Effector memory CD8-positive, alpha-beta T cell (primary cell): ENCODE data around the gene UQCC3.
"Not testable (repeated sequence)": the region's sequence is repeated elsewhere in the genome, so short reads cannot be mapped to it uniquely, and the experiment has no call there.

ENCODE experiments used
- ATAC-seq: fragments of 150-1000 bp; cut with Tn5 transposase; replicated peaks from 2 replicates; pipeline ENCODE4 v1.10.0; 2021; ENCODE audit warnings: mild to moderate bottlenecking, moderate library complexity
- DNase-seq, 3 experiments: peaks; one replicate each; pipeline ENCODE4 v3.0.0; 2021
- H3K27ac Mint-ChIP-seq, 2 donors: one replicate each; pipeline ENCODE4 v1.8.0; 2022; ENCODE audit warnings: mild to moderate bottlenecking in 2 of 2, mixed read lengths in 2 of 2, moderate library complexity in 2 of 2
- H3K27me3 Mint-ChIP-seq, 2 donors: one replicate each; pipeline ENCODE4 v1.8.0; 2022; ENCODE audit warnings: mixed read lengths in 2 of 2
- H3K36me3 Mint-ChIP-seq: one replicate; pipeline ENCODE4 v1.8.0; 2022; ENCODE audit warnings: mild to moderate bottlenecking, moderate library complexity, mixed read lengths; ENCODE audit not compliant: insufficient read depth
- H3K4me1 Mint-ChIP-seq, 2 donors: one replicate each; pipeline ENCODE4 v1.8.0; 2022; ENCODE audit warnings: low read depth in 2 of 2, mixed read lengths in 2 of 2
- H3K4me3 Mint-ChIP-seq, 2 donors: one replicate each; pipeline ENCODE4 v1.8.0; 2022; ENCODE audit warnings: mild to moderate bottlenecking in 2 of 2, mixed read lengths in 2 of 2, moderate library complexity in 2 of 2
- H3K9me3 Mint-ChIP-seq, 2 donors: one replicate each; pipeline ENCODE4 v1.8.0; 2022; ENCODE audit warnings: mixed read lengths in 2 of 2

Gene UQCC3

DNA sequence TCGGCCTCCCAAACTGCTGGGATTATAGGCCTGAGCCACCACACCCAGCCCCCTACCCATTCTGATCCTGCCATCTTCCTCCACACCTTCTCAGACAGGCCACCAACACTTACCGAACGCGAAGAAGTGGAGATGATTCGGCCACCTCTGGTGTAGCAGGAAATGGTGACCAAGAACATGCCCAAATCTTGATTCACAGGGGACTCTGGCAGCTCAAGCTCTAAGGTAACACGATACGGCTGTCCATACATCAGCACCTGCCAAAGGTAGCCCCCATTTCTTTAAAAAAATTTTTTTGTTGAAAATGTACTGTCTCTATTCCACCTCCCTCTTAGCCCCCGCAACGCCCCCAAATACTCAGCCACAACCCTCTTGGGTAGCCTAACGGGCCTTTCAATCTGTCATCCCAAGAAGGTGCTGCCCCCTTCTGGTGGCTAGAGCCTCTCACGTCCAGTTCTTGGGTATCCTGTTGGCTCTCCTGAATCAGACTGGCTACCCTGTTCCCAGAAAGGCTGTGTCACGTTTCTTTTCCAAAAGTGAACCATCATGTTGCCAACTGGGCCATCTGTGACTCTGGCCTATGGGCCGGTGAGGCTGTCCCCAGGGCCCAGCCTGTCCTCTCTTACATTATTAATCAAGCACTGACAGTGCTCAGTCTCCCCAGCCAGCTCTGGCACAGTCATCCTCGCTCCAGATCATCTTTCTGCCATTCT lies 23.1 kb downstream of the UQCC3 start:
- Mint-ChIP-seq H3K27ac (peak overlapping the region; percentile 18 to 22), H3K36me3 (peaks cover 8% of the 10 kb centered on the region), H3K4me1 (peaks cover 5 to 6% of the 10 kb centered on the region in 2 donors), H3K4me3 (no peak overlapping the region), H3K9me3 (no peaks in the 10 kb centered on the region), H3K27me3 (no peaks in the 10 kb centered on the region)
- peak; percentile 74 to 76 (median 74) for DNase-seq
- ATAC-seq = peak; percentile 85

GRCh38 chr11:62702246-62702645 lies 30.8 kb downstream of the UQCC3 start:
- no peak overlapping the region for H3K4me3 Mint-ChIP-seq
- peaks cover 13 to 15% of the 10 kb centered on the region in 2 donors for H3K4me1 Mint-ChIP-seq
- no peak overlapping the region for H3K27ac Mint-ChIP-seq
- no peak for DNase-seq
- ATAC-seq = no peak
- no peaks in the 10 kb centered on the region for H3K27me3 Mint-ChIP-seq
- H3K9me3 Mint-ChIP-seq = no peaks in the 10 kb centered on the region
- peaks cover 28% of the 10 kb centered on the region for H3K36me3 Mint-ChIP-seq

- peak overlapping the region in 1 of 2 donors; percentile 8 for H3K4me3 Mint-ChIP-seq
- H3K27ac Mint-ChIP-seq, DNase-seq, H3K27me3 Mint-ChIP-seq, ATAC-seq, H3K9me3 Mint-ChIP-seq: not testable (repeated sequence)
- H3K36me3 Mint-ChIP-seq = peaks cover 25% of the 10 kb centered on the region
- peaks cover 18 to 22% of the 10 kb centered on the region in 2 donors for H3K4me1 Mint-ChIP-seq
These were observed 32.4 kb downstream of the UQCC3 start for GRCh38 chr11:62703921-62704320.

- peak overlapping the region; percentile 88 to 89 for H3K4me3 Mint-ChIP-seq
- H3K4me1 Mint-ChIP-seq = peaks cover 29 to 35% of the 10 kb centered on the region in 2 donors
- H3K27me3 Mint-ChIP-seq = no peaks in the 10 kb centered on the region
- DNase-seq (no peak), ATAC-seq (no peak)
- peaks cover 40% of the 10 kb centered on the region for H3K36me3 Mint-ChIP-seq
- no peaks in the 10 kb centered on the region for H3K9me3 Mint-ChIP-seq
- peak overlapping the region; percentile 90 for H3K27ac Mint-ChIP-seq
These were observed 33.9 kb downstream of the UQCC3 start for GRCh38 chr11:62705413-62705812.

- peak; percentile 67 for ATAC-seq
- H3K4me1 Mint-ChIP-seq = peaks cover 29 to 35% of the 10 kb centered on the region in 2 donors
These were observed 34.7 kb downstream of the UQCC3 start for GRCh38 chr11:62705880-62706849.

GRCh38 chr11:62706850-62707247 lies 35.4 kb downstream of the UQCC3 start:
- Mint-ChIP-seq H3K4me3 (peak overlapping the region; percentile 88 to 89), H3K27me3 (no peaks in the 10 kb centered on the region), H3K9me3 (no peaks in the 10 kb centered on the region), H3K27ac (peak overlapping the region in 1 of 2 donors; percentile 32), H3K4me1 (peaks cover 29 to 35% of the 10 kb centered on the region in 2 donors), H3K36me3 (peaks cover 51% of the 10 kb centered on the region)
- ATAC-seq = no peak
- no peak for DNase-seq

More at GRCh38 chr11:62705880-62706849, 34.7 kb downstream of the UQCC3 start:
- Mint-ChIP-seq H3K36me3 (peaks cover 48% of the 10 kb centered on the region), H3K4me3 (peak overlapping the region; percentile 88 to 89), H3K9me3 (no peaks in the 10 kb centered on the region), H3K27ac (peak overlapping the region; percentile 90), H3K27me3 (no peaks in the 10 kb centered on the region)
- DNase-seq = peak; percentile 88 to 92 (median 90)

DNA sequence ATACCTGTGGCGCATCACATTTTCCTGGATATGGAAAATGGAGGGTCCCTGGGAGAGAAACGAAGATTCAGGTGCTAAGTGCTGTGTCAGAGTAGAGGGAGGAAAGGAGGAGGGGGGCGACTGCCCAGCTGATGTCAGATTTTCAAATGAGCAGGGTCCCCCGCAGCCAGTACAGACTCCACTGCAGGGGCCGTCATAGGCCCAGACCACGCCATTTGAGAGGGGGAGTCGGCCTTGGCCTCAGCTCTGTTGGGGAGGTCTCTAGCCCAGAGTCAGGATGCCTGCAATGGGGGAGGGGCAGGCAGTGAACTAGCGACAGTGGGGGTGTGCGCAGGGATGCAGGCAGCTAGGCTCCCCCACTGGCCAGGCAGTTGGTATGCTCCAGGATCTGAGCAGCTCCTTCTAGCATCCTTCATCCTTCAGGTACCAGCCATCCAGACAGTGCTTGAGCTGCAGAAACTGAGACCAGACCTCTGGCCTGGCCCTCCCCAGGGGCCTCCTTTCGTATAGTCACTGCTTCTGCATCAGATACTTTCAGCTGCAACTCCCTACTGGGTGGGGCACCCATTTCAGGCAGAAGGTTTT lies 35.9 kb downstream of the UQCC3 start, which contains the start of the genes BSCL2 and GNG3:
TSS of gene BSCL2 (minus strand) at position 148 of the 585 bp plus-strand sequence. CDS start 229 bp downstream, outside the sequence.
TSS of gene GNG3 (plus strand) at position 400 of the 585 bp plus-strand sequence. CDS start 620 bp downstream, outside the sequence.
- no peak for ATAC-seq
- peaks cover 29 to 35% of the 10 kb centered on the region in 2 donors for H3K4me1 Mint-ChIP-seq
- H3K27me3 Mint-ChIP-seq = no peaks in the 10 kb centered on the region
- H3K36me3 Mint-ChIP-seq = peaks cover 53% of the 10 kb centered on the region
- no peaks in the 10 kb centered on the region for H3K9me3 Mint-ChIP-seq
- H3K27ac Mint-ChIP-seq = peak within 1 kb of the TSS; percentile 94 to 95
- H3K4me3 Mint-ChIP-seq = peak within 1 kb of the TSS; percentile 89 to 90
- no peak for DNase-seq

DNA sequence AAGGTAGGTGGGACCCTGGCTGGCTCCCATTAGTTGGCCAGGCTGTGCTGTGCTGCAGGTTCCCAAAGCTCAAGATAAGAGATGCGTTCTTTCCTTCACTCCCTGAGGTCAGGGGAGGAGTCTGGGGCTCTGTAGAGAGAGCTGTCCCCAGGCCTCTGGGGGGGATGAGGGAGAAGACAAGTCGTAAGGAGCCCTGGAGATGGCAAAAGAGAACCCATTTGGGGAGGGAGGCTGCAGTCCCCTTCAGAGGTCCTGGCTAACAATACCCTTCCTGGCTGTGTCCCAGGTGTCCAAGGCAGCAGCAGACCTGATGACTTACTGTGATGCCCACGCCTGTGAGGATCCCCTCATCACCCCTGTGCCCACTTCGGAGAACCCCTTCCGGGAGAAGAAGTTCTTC lies 36.9 kb downstream of the UQCC3 start:
- peak overlapping the region; percentile 87 to 90 for H3K4me3 Mint-ChIP-seq
- DNase-seq = no peak
- H3K4me1 Mint-ChIP-seq = peaks cover 31 to 35% of the 10 kb centered on the region in 2 donors
- H3K27me3 Mint-ChIP-seq = no peaks in the 10 kb centered on the region
- peak overlapping the region; percentile 94 to 95 for H3K27ac Mint-ChIP-seq
- H3K9me3 Mint-ChIP-seq = no peaks in the 10 kb centered on the region
- peaks cover 64% of the 10 kb centered on the region for H3K36me3 Mint-ChIP-seq
- no peak for ATAC-seq

- Mint-ChIP-seq H3K27ac (peak overlapping the region; percentile 94 to 95), H3K4me1 (peaks cover 35% of the 10 kb centered on the region in 2 donors), H3K4me3 (peak overlapping the region; percentile 87 to 90), H3K36me3 (peaks cover 68% of the 10 kb centered on the region), H3K27me3 (no peaks in the 10 kb centered on the region), H3K9me3 (no peaks in the 10 kb centered on the region)
- ATAC-seq (peak; percentile 13), DNase-seq (peak in 1 of 3 experiments; percentile 24)
These were observed 37.3 kb downstream of the UQCC3 start for GRCh38 chr11:62708793-62709192.

DNA sequence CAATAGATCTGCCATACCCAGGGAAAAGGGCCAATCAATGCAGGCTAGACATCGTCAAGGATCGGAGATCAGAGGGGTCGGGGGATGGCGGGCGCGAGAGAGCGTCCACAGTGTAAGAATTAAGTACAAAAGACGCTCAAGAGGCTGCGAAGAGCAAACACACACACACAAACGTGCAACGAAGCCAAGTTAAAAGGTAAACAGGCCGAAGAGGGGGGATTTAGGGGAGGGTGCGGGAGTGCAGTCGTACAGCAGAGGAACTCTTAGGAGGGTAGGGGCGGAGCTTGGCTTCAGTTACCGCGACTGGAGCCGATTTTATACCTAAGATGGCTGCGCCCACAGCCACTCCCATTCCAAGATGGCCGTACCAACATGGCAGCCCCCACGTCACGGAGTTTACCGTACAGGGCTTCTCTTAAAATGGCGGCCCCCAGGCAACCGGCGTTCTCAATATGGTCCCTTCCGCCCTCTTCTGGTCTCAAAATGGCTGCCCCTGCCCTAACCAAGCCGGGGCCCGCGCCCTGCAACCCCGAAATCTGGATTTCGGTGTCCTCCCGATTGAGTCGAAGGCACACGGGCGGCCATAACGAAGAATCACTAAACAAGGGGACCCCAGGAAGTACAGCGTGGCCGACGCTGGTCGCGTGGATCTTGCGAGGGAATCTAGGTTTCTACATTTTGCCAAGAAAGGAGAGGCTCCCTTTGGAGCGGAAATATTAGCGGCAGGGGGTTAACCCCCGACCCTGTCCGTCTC lies 38.0 kb downstream of the UQCC3 start:
- no peaks in the 10 kb centered on the region for H3K9me3 Mint-ChIP-seq
- peaks cover 35 to 37% of the 10 kb centered on the region in 2 donors for H3K4me1 Mint-ChIP-seq
- no peaks in the 10 kb centered on the region for H3K27me3 Mint-ChIP-seq

DNA sequence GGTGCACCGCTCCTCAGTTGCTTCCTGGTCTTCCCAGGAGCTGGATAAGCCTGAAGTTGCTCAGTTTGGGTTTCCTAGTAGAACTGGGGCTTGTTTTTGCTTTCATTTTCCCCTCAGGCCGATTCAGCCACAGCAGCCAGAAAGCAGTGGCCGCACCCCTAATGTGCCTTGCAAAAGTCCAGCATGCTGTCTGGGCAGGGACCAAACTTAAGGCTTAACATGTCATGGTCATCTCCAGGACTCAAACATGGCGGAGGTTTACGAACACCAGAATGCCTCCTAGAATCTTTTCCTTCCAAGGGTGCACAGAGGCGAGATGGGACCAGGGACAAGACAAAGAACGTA lies 38.5 kb downstream of the UQCC3 start:
- peak overlapping the region; percentile 87 to 90 for H3K4me3 Mint-ChIP-seq
- H3K27me3 Mint-ChIP-seq = no peaks in the 10 kb centered on the region
- ATAC-seq (no peak), DNase-seq (no peak)
- peak overlapping the region; percentile 94 to 95 for H3K27ac Mint-ChIP-seq
- peaks cover 35 to 38% of the 10 kb centered on the region in 2 donors for H3K4me1 Mint-ChIP-seq
- no peaks in the 10 kb centered on the region for H3K9me3 Mint-ChIP-seq
- H3K36me3 Mint-ChIP-seq = peaks cover 79% of the 10 kb centered on the region

More for the DNA sequence above, 38.0 kb downstream of the UQCC3 start:
- DNase-seq (peak; percentile 96 to 97 (median 96)), ATAC-seq (peak; percentile 76)
- Mint-ChIP-seq H3K36me3 (peaks cover 73% of the 10 kb centered on the region), H3K4me3 (peak overlapping the region; percentile 87 to 90), H3K27ac (peak overlapping the region; percentile 94 to 95)

- no peak for DNase-seq
- ATAC-seq = no peak
- peaks cover 20 to 30% of the 10 kb centered on the region in 2 donors for H3K4me1 Mint-ChIP-seq
- no peak overlapping the region for H3K4me3 Mint-ChIP-seq
- no peaks in the 10 kb centered on the region for H3K9me3 Mint-ChIP-seq
- peak overlapping the region in 1 of 2 donors; percentile 61 for H3K27ac Mint-ChIP-seq
- no peaks in the 10 kb centered on the region for H3K27me3 Mint-ChIP-seq
- H3K36me3 Mint-ChIP-seq = peaks cover 86% of the 10 kb centered on the region
These were observed 40.9 kb downstream of the UQCC3 start for GRCh38 chr11:62712276-62712812.
